HepG2 (cell line): Measurements from ENCODE around the gene PWWP2A. TPM values are rescaled to one million over a fixed set of nuclear protein-coding genes. Genes with fewer than 3 reads are reported as not detected.

Experiments used
- ATAD3A ChIP-seq: sonication (generic); formaldehyde crosslinking; IDR thresholded peaks from 2 replicates; pipeline ENCODE4 v1.4.0; 2020; ENCODE audit warnings: missing genetic modification reagents
- BRD4 ChIP-seq: sonication (generic); formaldehyde crosslinking; IDR thresholded peaks from 2 replicates; pipeline ENCODE4 v1.4.0; 2020; ENCODE audit warnings: missing genetic modification reagents
- ELF3 ChIP-seq: IDR thresholded peaks from 2 replicates; pipeline ENCODE4 v1.6.1; 2016; ENCODE audit warnings: missing genetic modification reagents, missing compliant biosample characterization
- FOSL1 ChIP-seq: sonication (generic); formaldehyde crosslinking; IDR thresholded peaks from 2 replicates; pipeline ENCODE4 v1.9.0; 2021; ENCODE audit warnings: missing genetic modification reagents, borderline replicate concordance
- GFI1 ChIP-seq: sonication (generic); formaldehyde crosslinking; IDR thresholded peaks from 2 replicates; pipeline ENCODE4 v1.5.0; 2020; ENCODE audit warnings: missing genetic modification reagents, mild to moderate bottlenecking, borderline replicate concordance
- IRX3 ChIP-seq: sonication (generic); formaldehyde crosslinking; IDR thresholded peaks from 2 replicates; pipeline ENCODE4 v1.8.1; 2023; ENCODE audit warnings: mild to moderate bottlenecking, low read depth, missing genetic modification reagents, borderline replicate concordance
- POLR2AphosphoS2 ChIP-seq: IDR thresholded peaks from 2 replicates; pipeline ENCODE4 v1.6.1; 2011; ENCODE audit warnings: low read depth, low read length, improper control_type of control experiment
- RFXANK ChIP-seq: IDR thresholded peaks from 2 replicates; pipeline ENCODE4 v1.6.1; 2016
- SCMH1 ChIP-seq: sonication (generic); formaldehyde crosslinking; IDR thresholded peaks from 2 replicates; pipeline ENCODE4 v1.9.0; 2021; ENCODE audit warnings: missing genetic modification reagents, mild to moderate bottlenecking, borderline replicate concordance
- ZNF121 ChIP-seq: sonication (generic); formaldehyde crosslinking; IDR thresholded peaks from 2 replicates; pipeline ENCODE4 v1.5.0; 2020; ENCODE audit warnings: mild to moderate bottlenecking, missing genetic modification reagents
- ZNF383 ChIP-seq: sonication (generic); formaldehyde crosslinking; IDR thresholded peaks from 2 replicates; pipeline ENCODE4 v1.4.0; 2020; ENCODE audit warnings: missing genetic modification reagents, mild to moderate bottlenecking, borderline replicate concordance
- ZNF530 ChIP-seq: sonication (generic); formaldehyde crosslinking; IDR thresholded peaks from 2 replicates; pipeline ENCODE4 v1.5.0; 2020; ENCODE audit warnings: low read depth, mild to moderate bottlenecking, missing genetic modification reagents
- ZNF589 ChIP-seq: sonication (generic); formaldehyde crosslinking; conservative IDR thresholded peaks from 2 replicates; pipeline ENCODE4 v1.8.0; 2022; ENCODE audit warnings: mild to moderate bottlenecking, moderate library complexity, missing genetic modification reagents
- ZNF607 ChIP-seq: sonication (generic); formaldehyde crosslinking; IDR thresholded peaks from 2 replicates; pipeline ENCODE4 v1.5.1; 2020; ENCODE audit warnings: missing genetic modification reagents, mild to moderate bottlenecking, borderline replicate concordance
- ZNF782 ChIP-seq: sonication (generic); formaldehyde crosslinking; IDR thresholded peaks from 2 replicates; pipeline ENCODE4 v1.4.0; 2020; ENCODE audit warnings: missing genetic modification reagents, mild to moderate bottlenecking, borderline replicate concordance
- polyA plus RNA-seq, 8 experiments: library from polyadenylated mRNA; depleted of rRNA in 3 of 8; stranded (reverse) in 7 of 8; unstranded in 1 of 8; fragments of >200 nt; fragmentation: Illumina TruSeq in 4 of 8; extraction: Trizol in 4 of 8; gene quantifications; 2 replicates each; pipeline versions ENCODE4 v1.2.1 to v1.2.3, GENCODE V29; 2011 to 2016; ENCODE audit warnings: low read depth in 4 of 8, missing spikeins in 1 of 8, mixed read lengths in 1 of 8; ENCODE audit not compliant: insufficient read depth in 1 of 8
- total RNA-seq, 5 experiments: library from RNA; depleted of rRNA; stranded (reverse); fragments of >200 nt; fragmentation: Illumina TruSeq; extraction: Trizol; gene quantifications; 2 replicates each; pipeline ENCODE4 v1.2.3, GENCODE V29; 2016; ENCODE audit warnings: low read depth in 1 of 5
- TF ChIP-seq, protein P1 (sequence below): sonication (generic); formaldehyde crosslinking; IDR thresholded peaks from 2 replicates; pipeline ENCODE4 v1.4.0; 2020; ENCODE audit warnings: mild to moderate bottlenecking, missing genetic modification reagents, borderline replicate concordance
- TF ChIP-seq, protein P2 (sequence below): IDR thresholded peaks from 2 replicates; pipeline ENCODE4 v1.6.1; 2012; ENCODE audit warnings: inconsistent platforms
- TF ChIP-seq, protein P3 (sequence below): sonication (generic); formaldehyde crosslinking; IDR thresholded peaks from 2 replicates; pipeline ENCODE4 v1.5.0; 2020; ENCODE audit warnings: mild to moderate bottlenecking, missing genetic modification reagents
- TF ChIP-seq, protein P4 (sequence below): sonication (generic); formaldehyde crosslinking; conservative IDR thresholded peaks from 2 replicates; pipeline ENCODE4 v1.8.0; 2022; ENCODE audit warnings: missing genetic modification reagents
- TF ChIP-seq, protein P5 (sequence below): sonication (generic); formaldehyde crosslinking; IDR thresholded peaks from 2 replicates; pipeline ENCODE4 v1.4.0; 2020; ENCODE audit warnings: missing genetic modification reagents; ENCODE audit errors: not compliant biosample characterization

PWWP2A gene
- total and polyA plus RNA-seq, 2 of the 13 experiments (the other 11 are each of a cell fraction or from before 2014, with no cell fraction given) = 7.3 to 16.9 TPM

DNA sequence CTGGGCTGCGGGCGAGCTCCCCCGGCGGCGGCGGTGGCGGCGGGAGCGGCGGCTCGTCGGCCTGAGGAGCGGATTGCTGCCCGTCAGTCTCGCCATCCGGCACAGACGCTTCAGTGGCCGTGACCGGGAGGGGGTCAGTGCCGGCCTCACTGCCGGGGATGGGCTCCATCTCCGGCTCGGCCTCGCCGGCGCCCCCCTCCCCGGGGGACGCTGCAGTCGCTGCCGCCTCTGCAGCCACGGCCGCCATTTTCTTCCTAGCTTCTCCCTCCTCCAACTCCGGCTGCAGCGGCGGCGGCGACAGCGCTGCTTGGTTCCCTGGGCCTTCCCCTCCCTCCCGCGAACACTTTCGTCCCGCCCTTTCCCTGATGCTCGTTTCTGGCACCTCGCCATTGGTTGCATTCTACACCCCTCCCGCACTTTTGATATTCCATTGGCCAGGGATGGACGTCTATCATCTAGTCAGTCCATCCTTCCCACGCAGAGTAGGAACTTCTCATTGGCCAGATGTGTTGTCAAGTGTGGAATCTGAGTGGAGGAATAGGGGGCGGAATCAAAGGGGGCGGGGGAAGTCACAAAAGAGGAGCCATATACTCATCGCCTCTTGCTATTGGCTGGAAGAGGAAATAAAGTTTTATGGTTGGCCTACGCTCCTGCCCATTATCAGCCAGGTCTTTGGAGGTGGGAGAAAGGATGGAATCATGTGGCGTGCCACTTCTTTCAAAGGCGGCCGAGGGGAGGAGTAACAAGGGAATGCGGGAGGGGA is at the start of gene PWWP2A (continued):
- TF ChIP-seq, protein P1, sequence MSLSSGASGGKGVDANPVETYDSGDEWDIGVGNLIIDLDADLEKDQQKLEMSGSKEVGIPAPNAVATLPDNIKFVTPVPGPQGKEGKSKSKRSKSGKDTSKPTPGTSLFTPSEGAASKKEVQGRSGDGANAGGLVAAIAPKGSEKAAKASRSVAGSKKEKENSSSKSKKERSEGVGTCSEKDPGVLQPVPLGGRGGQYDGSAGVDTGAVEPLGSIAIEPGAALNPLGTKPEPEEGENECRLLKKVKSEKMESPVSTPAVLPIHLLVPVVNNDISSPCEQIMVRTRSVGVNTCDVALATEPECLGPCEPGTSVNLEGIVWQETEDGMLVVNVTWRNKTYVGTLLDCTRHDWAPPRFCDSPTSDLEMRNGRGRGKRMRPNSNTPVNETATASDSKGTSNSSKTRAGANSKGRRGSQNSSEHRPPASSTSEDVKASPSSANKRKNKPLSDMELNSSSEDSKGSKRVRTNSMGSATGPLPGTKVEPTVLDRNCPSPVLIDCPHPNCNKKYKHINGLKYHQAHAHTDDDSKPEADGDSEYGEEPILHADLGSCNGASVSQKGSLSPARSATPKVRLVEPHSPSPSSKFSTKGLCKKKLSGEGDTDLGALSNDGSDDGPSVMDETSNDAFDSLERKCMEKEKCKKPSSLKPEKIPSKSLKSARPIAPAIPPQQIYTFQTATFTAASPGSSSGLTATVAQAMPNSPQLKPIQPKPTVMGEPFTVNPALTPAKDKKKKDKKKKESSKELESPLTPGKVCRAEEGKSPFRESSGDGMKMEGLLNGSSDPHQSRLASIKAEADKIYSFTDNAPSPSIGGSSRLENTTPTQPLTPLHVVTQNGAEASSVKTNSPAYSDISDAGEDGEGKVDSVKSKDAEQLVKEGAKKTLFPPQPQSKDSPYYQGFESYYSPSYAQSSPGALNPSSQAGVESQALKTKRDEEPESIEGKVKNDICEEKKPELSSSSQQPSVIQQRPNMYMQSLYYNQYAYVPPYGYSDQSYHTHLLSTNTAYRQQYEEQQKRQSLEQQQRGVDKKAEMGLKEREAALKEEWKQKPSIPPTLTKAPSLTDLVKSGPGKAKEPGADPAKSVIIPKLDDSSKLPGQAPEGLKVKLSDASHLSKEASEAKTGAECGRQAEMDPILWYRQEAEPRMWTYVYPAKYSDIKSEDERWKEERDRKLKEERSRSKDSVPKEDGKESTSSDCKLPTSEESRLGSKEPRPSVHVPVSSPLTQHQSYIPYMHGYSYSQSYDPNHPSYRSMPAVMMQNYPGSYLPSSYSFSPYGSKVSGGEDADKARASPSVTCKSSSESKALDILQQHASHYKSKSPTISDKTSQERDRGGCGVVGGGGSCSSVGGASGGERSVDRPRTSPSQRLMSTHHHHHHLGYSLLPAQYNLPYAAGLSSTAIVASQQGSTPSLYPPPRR (CRISPR knock-in tag) = 0 out of 2 replicates have a peak, but pooled peaks have one; percentile 39
- no peak for TF ChIP-seq RFXANK
- TF ChIP-seq ATAD3A (CRISPR knock-in tag) = no peak
- TF ChIP-seq, protein P2, sequence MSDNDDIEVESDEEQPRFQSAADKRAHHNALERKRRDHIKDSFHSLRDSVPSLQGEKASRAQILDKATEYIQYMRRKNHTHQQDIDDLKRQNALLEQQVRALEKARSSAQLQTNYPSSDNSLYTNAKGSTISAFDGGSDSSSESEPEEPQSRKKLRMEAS = peak; percentile 92
- TF ChIP-seq ZNF383 (CRISPR knock-in tag) = no peak
- TF ChIP-seq, protein P3, sequence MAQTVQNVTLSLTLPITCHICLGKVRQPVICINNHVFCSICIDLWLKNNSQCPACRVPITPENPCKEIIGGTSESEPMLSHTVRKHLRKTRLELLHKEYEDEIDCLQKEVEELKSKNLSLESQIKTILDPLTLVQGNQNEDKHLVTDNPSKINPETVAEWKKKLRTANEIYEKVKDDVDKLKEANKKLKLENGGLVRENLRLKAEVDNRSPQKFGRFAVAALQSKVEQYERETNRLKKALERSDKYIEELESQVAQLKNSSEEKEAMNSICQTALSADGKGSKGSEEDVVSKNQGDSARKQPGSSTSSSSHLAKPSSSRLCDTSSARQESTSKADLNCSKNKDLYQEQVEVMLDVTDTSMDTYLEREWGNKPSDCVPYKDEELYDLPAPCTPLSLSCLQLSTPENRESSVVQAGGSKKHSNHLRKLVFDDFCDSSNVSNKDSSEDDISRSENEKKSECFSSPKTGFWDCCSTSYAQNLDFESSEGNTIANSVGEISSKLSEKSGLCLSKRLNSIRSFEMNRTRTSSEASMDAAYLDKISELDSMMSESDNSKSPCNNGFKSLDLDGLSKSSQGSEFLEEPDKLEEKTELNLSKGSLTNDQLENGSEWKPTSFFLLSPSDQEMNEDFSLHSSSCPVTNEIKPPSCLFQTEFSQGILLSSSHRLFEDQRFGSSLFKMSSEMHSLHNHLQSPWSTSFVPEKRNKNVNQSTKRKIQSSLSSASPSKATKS = no peak
- TF ChIP-seq ZNF607 (CRISPR knock-in tag) = 0 out of 2 replicates have a peak, but pooled peaks have one; percentile 43
- peak; percentile 73 for TF ChIP-seq BRD4
- TF ChIP-seq FOSL1 (CRISPR knock-in tag) = no peak
- no peak for TF ChIP-seq ZNF121 (CRISPR knock-in tag)
- TF ChIP-seq GFI1 (CRISPR knock-in tag) = peak; percentile 89; the same call in 1 of the 2 replicates
- TF ChIP-seq ZNF782 (CRISPR knock-in tag) = no peak
- TF ChIP-seq ZNF589 (CRISPR knock-in tag) = no peak
- TF ChIP-seq, protein P4, sequence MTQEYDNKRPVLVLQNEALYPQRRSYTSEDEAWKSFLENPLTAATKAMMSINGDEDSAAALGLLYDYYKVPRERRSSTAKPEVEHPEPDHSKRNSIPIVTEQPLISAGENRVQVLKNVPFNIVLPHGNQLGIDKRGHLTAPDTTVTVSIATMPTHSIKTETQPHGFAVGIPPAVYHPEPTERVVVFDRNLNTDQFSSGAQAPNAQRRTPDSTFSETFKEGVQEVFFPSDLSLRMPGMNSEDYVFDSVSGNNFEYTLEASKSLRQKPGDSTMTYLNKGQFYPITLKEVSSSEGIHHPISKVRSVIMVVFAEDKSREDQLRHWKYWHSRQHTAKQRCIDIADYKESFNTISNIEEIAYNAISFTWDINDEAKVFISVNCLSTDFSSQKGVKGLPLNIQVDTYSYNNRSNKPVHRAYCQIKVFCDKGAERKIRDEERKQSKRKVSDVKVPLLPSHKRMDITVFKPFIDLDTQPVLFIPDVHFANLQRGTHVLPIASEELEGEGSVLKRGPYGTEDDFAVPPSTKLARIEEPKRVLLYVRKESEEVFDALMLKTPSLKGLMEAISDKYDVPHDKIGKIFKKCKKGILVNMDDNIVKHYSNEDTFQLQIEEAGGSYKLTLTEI = no peak
- TF ChIP-seq SCMH1 (CRISPR knock-in tag) = no peak
- TF ChIP-seq, protein P5, sequence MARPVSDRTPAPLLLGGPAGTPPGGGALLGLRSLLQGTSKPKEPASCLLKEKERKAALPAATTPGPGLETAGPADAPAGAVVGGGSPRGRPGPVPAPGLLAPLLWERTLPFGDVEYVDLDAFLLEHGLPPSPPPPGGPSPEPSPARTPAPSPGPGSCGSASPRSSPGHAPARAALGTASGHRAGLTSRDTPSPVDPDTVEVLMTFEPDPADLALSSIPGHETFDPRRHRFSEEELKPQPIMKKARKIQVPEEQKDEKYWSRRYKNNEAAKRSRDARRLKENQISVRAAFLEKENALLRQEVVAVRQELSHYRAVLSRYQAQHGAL (CRISPR knock-in tag) = no peak
- no peak for TF ChIP-seq ZNF530 (CRISPR knock-in tag)
- no peak for TF ChIP-seq POLR2AphosphoS2
- no peak for TF ChIP-seq IRX3 (CRISPR knock-in tag)
- TF ChIP-seq ELF3 (CRISPR knock-in tag) = no peak
